ENCODE measurements around the gene PLCB2. TPM values are rescaled to one million over a fixed set of nuclear protein-coding genes. Genes with fewer than 3 reads are reported as not detected.
A peak's percentile ranks its signal among the peaks of the same experiment; 100 is the strongest.

PLCB2 gene
- total and polyA plus RNA-seq, 9 of the 15 experiments (the other 6 are each of a cell fraction or from before 2014, with no cell fraction given), result 0.37 to 12.3 (median 8.0) TPM

DNA sequence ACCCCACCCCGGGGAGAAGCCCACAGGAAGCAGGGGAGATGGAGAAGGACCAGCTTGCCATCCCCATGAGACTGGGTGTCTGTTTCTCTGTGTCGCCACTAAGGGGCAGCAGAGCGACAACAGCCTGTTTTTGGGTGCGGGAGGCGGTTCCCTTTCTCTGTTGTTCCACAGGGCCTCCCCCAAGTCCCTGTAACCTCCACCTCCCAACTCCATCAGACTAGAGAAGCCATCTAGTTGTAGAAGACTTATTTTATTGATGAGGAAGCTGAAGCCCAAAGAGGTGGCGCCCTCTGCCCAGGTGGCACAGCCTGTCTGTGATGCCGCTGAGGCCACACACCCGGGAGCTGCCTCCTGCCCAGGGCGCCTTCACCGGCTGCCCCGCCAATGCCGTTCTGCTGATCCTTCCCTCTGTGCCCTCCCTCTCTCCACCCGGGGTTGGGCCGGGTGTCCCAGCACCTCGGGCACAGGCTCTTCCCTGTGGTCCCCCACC is 36.9 kb upstream of the PLCB2 start (continued):
- TF ChIP-seq, protein P1, sequence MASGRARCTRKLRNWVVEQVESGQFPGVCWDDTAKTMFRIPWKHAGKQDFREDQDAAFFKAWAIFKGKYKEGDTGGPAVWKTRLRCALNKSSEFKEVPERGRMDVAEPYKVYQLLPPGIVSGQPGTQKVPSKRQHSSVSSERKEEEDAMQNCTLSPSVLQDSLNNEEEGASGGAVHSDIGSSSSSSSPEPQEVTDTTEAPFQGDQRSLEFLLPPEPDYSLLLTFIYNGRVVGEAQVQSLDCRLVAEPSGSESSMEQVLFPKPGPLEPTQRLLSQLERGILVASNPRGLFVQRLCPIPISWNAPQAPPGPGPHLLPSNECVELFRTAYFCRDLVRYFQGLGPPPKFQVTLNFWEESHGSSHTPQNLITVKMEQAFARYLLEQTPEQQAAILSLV (tag; IDR thresholded peaks at IDR 0.05), result no peak
- TF ChIP-seq ZNF79 (CRISPR knock-in tag; IDR thresholded peaks at IDR 0.05; ENCODE audit: low read depth), result no peak
- no peak for TF ChIP-seq NELFE (IDR thresholded peaks at IDR 0.05; ENCODE audit: insufficient read depth, insufficient read length)
- TF ChIP-seq, protein P2, sequence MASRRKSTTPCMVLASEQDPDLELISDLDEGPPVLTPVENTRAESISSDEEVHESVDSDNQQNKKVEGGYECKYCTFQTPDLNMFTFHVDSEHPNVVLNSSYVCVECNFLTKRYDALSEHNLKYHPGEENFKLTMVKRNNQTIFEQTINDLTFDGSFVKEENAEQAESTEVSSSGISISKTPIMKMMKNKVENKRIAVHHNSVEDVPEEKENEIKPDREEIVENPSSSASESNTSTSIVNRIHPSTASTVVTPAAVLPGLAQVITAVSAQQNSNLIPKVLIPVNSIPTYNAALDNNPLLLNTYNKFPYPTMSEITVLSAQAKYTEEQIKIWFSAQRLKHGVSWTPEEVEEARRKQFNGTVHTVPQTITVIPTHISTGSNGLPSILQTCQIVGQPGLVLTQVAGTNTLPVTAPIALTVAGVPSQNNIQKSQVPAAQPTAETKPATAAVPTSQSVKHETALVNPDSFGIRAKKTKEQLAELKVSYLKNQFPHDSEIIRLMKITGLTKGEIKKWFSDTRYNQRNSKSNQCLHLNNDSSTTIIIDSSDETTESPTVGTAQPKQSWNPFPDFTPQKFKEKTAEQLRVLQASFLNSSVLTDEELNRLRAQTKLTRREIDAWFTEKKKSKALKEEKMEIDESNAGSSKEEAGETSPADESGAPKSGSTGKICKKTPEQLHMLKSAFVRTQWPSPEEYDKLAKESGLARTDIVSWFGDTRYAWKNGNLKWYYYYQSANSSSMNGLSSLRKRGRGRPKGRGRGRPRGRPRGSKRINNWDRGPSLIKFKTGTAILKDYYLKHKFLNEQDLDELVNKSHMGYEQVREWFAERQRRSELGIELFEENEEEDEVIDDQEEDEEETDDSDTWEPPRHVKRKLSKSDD (conservative IDR thresholded peaks at IDR 0.05; ENCODE audit: low read length), result no peak
- TF ChIP-seq, protein P3, sequence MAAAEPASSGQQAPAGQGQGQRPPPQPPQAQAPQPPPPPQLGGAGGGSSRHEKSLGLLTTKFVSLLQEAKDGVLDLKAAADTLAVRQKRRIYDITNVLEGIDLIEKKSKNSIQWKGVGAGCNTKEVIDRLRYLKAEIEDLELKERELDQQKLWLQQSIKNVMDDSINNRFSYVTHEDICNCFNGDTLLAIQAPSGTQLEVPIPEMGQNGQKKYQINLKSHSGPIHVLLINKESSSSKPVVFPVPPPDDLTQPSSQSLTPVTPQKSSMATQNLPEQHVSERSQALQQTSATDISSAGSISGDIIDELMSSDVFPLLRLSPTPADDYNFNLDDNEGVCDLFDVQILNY (CRISPR knock-in tag; IDR thresholded peaks at IDR 0.05), result no peak
- no peak for TF ChIP-seq KLF1 (tag; IDR thresholded peaks at IDR 0.05)
- no peak for TF ChIP-seq GABPA (tag; conservative IDR thresholded peaks at IDR 0.05; ENCODE audit: low read depth)
- TF ChIP-seq, protein P4, sequence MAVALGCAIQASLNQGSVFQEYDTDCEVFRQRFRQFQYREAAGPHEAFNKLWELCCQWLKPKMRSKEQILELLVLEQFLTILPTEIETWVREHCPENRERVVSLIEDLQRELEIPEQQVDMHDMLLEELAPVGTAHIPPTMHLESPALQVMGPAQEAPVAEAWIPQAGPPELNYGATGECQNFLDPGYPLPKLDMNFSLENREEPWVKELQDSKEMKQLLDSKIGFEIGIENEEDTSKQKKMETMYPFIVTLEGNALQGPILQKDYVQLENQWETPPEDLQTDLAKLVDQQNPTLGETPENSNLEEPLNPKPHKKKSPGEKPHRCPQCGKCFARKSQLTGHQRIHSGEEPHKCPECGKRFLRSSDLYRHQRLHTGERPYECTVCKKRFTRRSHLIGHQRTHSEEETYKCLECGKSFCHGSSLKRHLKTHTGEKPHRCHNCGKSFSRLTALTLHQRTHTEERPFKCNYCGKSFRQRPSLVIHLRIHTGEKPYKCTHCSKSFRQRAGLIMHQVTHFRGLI (CRISPR knock-in tag; IDR thresholded peaks at IDR 0.05), result no peak
- no peak for TF ChIP-seq CBFA2T2 (conservative IDR thresholded peaks at IDR 0.05)
- TF ChIP-seq ZNF41 (CRISPR knock-in tag; conservative IDR thresholded peaks at IDR 0.05), result no peak
- 0 out of 4 replicates have a peak, but pooled peaks of 1 of the 2 experiments have one; percentile 49 for TF ChIP-seq RCOR1 (IDR thresholded peaks at IDR 0.05; ENCODE audit: borderline replicate concordance in 1 of 2, low read depth in 2 of 2, low read length in 2 of 2)
- peak; percentile 14 for TF ChIP-seq NEUROD1 (IDR thresholded peaks at IDR 0.05; ENCODE audit: borderline replicate concordance, low read depth, low read length, partially characterized antibody)
- TF ChIP-seq ZNF224 (CRISPR knock-in tag; IDR thresholded peaks at IDR 0.05), result no peak
- TF ChIP-seq, protein P5, sequence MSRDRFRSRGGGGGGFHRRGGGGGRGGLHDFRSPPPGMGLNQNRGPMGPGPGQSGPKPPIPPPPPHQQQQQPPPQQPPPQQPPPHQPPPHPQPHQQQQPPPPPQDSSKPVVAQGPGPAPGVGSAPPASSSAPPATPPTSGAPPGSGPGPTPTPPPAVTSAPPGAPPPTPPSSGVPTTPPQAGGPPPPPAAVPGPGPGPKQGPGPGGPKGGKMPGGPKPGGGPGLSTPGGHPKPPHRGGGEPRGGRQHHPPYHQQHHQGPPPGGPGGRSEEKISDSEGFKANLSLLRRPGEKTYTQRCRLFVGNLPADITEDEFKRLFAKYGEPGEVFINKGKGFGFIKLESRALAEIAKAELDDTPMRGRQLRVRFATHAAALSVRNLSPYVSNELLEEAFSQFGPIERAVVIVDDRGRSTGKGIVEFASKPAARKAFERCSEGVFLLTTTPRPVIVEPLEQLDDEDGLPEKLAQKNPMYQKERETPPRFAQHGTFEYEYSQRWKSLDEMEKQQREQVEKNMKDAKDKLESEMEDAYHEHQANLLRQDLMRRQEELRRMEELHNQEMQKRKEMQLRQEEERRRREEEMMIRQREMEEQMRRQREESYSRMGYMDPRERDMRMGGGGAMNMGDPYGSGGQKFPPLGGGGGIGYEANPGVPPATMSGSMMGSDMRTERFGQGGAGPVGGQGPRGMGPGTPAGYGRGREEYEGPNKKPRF (IDR thresholded peaks at IDR 0.05; ENCODE audit: low read depth, low read length), result no peak
- peak; percentile 31; the same call in 1 of the 2 replicates for TF ChIP-seq RB1 (IDR thresholded peaks at IDR 0.05; ENCODE audit: low read depth)
- TF ChIP-seq MEF2A (IDR thresholded peaks at IDR 0.05; ENCODE audit: control insufficient read depth, low read depth, low read length), result no peak
- TF ChIP-seq KDM2B (CRISPR knock-in tag; IDR thresholded peaks at IDR 0.05), result no peak
- TF ChIP-seq CTBP1 (IDR thresholded peaks at IDR 0.05; ENCODE audit: borderline replicate concordance), result peak; percentile 20; the same call in 1 of the 2 replicates
